HEK293 (cell line): Measurements from ENCODE around the gene NCOA7.

Source experiments
- CTCF ChIP-seq: fragments of 450-650 bp; formaldehyde crosslinking; IDR thresholded peaks from 2 replicates; pipeline ENCODE4 v1.5.1; 2016; ENCODE audit warnings: missing biosample characterization, missing genetic modification characterization
- HOXC10 ChIP-seq: sonication (generic); formaldehyde crosslinking; IDR thresholded peaks from 2 replicates; pipeline ENCODE4 v1.8.1; 2023; ENCODE audit warnings: mild to moderate bottlenecking, missing genetic modification reagents
- ZNF24 ChIP-seq: fragments of 450-650 bp; formaldehyde crosslinking; IDR thresholded peaks from 2 replicates; pipeline ENCODE4 v1.5.1; 2016; ENCODE audit warnings: missing biosample characterization, missing genetic modification characterization
- ZNF274 ChIP-seq, 2 experiments: fragments of 200-500 bp in 1 of 2; fragments of 450-650 bp in 1 of 2; sonication (Bioruptor generic) in 1 of 2; formaldehyde crosslinking in 1 of 2; IDR thresholded peaks; 2 replicates each; pipeline versions ENCODE4 v1.5.1 to v1.6.1; 2014 to 2016; ENCODE audit warnings: borderline replicate concordance in 1 of 2, inconsistent platforms in 1 of 2, low read length in 1 of 2, missing biosample characterization in 1 of 2, missing genetic modification characterization in 1 of 2
- ZNF292 ChIP-seq: fragments of 450-650 bp; formaldehyde crosslinking; IDR thresholded peaks from 2 replicates; pipeline ENCODE4 v1.5.1; 2016; ENCODE audit warnings: low read depth, missing biosample characterization, missing genetic modification characterization, borderline replicate concordance
- ZSCAN30 ChIP-seq: fragments of 450-650 bp; IDR thresholded peaks from 2 replicates; pipeline ENCODE4 v1.5.1; 2018; ENCODE audit warnings: missing biosample characterization, mild to moderate bottlenecking, missing genetic modification characterization, moderate library complexity

- TF ChIP-seq ZNF274 (IDR thresholded peaks at IDR 0.05; ENCODE audit: low read length), result no peak
- no peak for TF ChIP-seq ZNF274 (tag by site-specific recombination; IDR thresholded peaks at IDR 0.05; ENCODE audit: borderline replicate concordance)
- no peak for TF ChIP-seq ZNF24 (tag by site-specific recombination)
- no peak for TF ChIP-seq CTCF (tag by site-specific recombination)
- no peak for TF ChIP-seq ZNF292 (tag by site-specific recombination)
- TF ChIP-seq ZSCAN30 (tag by site-specific recombination), result no peak
- TF ChIP-seq HOXC10 (CRISPR knock-in tag), result no peak
These were observed 91.5 kb downstream of the NCOA7 start for GRCh38 chr6:125882243-125882642.
